ENCODE measurements around the gene GTF2E1.
"Not testable (repeated sequence)": the region's sequence is repeated elsewhere in the genome, so short reads cannot be mapped to it uniquely, and the experiment has no call there.

GTF2E1 gene

GRCh38 chr3:120756061-120756460 lies 13.5 kb downstream of the GTF2E1 start:
- DNase-seq, result no peak

DNA sequence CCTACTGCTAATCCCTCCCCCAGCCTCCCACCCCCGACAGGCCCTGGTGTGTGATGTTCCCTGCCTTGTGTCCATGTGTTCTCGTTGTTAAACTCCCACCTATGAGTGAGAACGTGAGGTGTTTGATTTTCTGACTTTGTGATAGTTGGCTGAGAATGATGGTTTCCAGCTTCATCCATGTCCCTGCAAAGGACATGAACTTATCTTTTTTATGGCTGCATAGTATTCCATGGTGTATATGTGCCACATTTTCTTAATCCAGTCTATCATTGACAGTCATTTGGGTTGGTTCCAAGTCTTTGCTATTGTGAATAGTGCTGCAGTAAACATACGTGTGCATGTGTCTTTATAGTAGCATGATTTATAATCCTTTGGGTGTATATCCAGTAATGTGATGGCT lies 16.0 kb downstream of the GTF2E1 start:
- not testable (repeated sequence) for DNase-seq

DNA sequence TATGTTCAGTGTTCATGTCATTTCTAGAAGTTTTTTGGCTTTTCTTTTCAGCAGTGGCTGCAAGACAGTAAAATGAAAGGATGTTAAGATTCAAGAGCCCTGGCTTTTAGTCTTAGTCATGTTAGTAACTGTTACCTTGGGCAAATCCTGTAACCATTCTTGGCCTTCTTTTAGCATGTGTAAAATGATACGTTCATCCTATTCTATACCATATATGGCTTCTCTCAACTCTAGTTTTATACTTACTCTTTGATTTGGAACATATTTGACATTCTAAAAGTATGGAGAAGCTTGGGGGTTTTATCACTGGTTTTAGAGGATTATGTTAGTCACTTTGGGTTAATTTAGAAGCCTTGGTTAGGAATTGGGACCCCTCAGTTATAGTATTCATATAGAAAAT lies 20.1 kb downstream of the GTF2E1 start:
- no peak for DNase-seq

GRCh38 chr3:120763601-120764000 lies 21.1 kb downstream of the GTF2E1 start:
- no peak for DNase-seq

DNA sequence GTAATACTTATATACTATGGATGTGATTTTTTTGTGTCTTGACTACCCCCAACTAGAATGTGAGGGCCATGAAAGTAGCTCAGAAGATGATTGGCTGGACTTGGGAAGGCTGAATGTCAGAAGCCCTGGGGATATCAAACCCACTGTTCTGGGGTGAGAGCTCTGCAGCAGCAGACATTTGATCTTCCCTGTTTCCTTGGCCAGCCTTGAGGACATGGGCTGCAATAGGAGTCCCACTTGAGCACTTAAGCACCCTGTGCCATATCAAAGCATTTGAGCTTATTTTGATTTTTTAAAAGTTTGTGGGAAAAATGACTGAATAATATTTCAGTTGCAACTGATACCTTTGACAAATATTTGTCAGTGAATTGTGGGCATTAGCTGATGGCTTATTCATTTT lies 21.7 kb downstream of the GTF2E1 start:
- no peak for DNase-seq

DNA sequence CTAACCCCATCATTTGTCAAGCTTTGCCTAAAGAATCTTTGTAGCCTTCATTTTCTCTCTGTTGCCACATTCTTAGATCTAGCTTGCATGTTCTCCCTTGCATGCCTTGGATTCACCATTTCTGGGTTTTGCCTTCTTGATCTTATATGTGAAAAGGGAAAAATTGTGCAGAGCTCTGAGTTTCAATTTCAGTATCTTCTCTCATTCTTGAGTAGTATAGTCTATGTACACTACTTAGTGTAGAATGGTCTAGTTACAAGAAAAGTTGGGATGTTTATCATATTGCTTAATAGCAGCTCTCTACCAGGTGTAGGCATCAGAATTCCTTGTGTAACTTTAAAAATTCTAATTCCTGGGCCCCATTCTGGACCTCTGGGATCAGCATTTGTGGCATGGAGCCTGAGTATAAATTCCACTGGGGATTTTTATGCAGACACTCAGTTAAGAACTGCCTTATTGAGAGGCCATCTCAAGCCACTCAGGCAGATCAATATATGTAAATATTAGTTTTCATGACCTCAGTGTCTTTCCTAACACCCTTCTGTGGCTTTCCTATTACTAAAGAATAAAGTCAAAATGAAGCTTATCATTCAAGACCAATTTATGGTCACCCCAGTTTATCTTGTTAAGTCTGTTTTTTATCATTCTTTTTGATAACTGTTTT lies 23.4 kb downstream of the GTF2E1 start:
- no peak for DNase-seq

- no peak for DNase-seq
Observed at GRCh38 chr3:120766576-120766975, 24.0 kb downstream of the GTF2E1 start.

GRCh38 chr3:120767106-120767505 lies 24.6 kb downstream of the GTF2E1 start:
- DNase-seq, result no peak

DNA sequence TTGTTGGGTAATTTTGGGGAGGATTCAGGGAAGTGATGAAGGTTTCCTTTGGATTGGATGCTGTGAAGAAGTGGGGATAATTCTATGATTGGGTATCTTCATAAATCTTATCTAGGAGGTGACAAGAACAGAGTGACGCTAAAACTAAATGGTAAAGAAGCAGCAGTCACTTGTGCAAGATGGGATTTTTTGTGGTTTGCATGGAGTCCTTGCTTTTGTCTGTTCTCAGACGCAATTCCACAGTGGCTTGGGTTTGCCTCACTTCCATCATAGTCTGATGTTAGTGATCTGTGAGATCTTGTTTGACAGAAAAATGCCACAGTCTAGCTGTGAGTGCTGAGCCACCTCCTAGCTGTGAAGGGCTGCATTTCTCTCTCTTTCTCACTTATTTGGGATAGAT lies 26.9 kb downstream of the GTF2E1 start:
- DNase-seq, result no peak

DNA sequence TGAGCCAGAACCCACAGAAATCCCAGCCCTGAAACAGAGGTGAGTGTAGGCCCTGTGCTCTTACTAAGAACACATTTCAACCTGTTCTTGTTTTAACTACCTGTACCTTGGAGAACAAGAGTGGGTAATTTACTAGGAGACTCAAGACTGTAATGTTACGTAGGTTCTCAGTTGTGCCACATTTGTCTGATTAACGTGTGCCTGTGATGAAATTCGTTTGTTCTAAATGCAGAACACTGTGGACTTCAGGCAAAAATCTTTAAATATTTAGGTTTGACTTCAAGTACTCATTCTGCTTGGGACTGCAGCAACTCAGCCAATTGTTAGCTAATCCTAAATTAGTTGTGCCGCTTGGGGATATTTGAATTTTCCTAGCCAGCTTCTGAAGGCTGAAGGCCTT lies 28.3 kb downstream of the GTF2E1 start:
- DNase-seq, result no peak

DNA sequence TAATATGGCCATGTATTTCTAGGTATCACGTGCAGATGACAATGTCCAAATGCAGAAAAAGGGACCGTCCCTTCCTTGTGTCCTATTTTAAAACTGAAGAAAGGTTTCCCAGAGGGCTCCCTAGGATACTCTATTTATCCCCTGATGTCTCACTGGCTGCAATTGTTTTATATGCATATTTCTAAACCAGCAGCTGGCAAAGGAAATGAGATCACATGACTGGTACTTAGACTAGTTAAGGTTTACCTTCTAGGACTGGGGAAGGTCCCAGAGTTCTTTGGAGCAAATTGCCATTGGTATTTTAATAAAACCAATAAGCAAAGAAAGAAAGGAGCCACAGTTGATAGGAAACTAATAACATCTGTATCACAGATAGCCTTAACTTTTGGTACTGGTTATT lies 29.5 kb downstream of the GTF2E1 start:
- no peak for DNase-seq

DNA sequence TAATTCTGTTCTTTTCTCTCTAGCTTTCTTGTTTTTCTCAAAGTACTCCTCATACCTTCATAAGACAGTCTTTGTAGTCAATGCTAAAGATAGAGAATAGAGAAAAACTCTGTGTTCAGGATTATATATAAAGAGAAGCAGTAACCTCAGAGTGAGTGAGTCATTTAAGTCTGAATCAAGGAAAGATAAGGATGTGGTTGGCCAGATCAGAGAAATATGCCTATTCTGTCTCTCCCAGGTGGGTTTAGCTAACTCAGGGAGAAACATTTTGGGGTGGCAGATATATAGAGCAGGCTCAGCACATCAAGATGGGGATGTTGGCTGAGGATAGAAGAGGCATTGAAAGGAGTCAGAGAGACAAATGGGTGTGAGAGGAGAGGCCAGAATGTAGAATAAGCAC lies 31.4 kb downstream of the GTF2E1 start:
- DNase-seq, result no peak

- no peak for DNase-seq
Observed at GRCh38 chr3:120775411-120775810, 32.9 kb downstream of the GTF2E1 start.

DNA sequence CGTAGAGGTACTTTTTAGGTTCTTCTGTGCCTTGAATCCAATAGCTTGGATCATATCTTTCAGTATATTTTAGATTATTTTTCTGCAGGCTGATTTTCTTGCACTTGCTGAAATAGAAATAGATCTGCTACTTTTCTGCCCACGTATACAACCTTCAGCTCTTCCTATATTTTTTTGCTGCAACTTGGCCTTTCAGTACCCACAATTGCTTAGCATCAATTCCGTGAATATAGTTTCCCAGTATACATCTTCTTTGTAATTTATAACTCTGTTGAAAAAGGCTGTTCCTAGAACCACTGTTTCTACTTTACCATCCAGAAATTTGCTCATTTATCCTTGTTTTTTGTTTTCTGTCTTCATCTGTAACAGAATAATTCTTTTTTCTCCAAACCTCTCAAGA lies 36.2 kb downstream of the GTF2E1 start:
- no peak for DNase-seq

DNA sequence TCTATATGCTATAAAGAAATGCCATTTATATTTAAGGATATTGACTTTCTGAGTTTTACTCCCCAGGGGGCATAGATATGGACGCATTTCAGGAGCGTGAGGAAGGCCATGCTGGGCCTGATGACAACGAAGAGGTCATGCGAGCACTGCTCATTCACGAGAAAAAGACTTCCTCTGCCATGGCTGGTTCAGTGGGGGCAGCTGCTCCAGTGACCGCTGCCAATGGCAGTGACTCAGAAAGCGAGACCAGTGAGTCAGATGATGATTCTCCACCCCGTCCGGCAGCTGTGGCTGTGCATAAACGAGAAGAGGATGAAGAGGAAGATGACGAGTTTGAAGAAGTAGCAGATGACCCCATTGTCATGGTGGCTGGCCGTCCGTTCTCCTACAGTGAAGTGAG lies 38.4 kb downstream of the GTF2E1 start:
- no peak for DNase-seq

- DNase-seq, result not testable (repeated sequence)
Observed at GRCh38 chr3:120785832-120786231, 43.3 kb downstream of the GTF2E1 start.

DNA sequence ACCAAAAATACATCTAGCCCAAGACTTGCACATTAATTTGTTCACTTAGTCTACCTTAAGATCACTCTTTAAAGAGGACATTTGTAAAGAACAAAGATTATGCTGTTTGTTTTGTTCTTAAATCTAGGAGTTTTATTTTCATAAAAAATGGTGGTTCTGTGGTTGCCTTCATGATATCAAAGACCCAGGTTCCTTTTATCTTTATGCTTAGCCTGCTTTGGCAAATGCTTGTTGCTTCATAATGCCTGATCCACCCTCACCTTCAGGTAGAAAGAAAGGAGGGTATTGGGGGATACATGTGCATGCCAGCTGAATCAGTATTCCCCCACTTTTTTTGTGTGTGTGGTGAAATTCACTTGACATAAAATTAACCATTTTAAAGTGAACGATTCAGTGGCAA lies 48.5 kb downstream of the GTF2E1 start:
- no peak for DNase-seq

DNA sequence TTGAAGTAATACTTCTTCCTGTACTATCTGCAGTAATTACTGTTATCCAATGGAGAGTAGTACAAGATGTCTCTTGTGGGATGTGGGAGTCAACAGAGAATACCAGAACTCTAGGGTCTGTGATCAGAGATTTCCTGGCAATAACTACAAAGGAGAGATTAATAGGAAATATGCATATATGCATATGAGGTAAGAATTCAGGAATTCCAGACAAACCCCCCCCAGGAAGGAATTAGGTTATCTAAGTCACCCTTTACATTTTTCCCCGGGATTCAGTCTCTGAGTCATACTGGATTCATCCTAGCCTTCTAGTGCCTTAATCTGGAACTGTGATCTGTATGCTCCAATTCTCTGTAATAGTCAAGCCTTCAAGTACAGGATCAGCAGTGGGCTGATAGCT lies 49.4 kb downstream of the GTF2E1 start:
- DNase-seq, result no peak

GRCh38 chr3:120793601-120794000 lies 51.1 kb downstream of the GTF2E1 start:
- no peak for DNase-seq

- DNase-seq, result peak; percentile 56
Observed at GRCh38 chr3:120795017-120795648, 52.6 kb downstream of the GTF2E1 start.

DNA sequence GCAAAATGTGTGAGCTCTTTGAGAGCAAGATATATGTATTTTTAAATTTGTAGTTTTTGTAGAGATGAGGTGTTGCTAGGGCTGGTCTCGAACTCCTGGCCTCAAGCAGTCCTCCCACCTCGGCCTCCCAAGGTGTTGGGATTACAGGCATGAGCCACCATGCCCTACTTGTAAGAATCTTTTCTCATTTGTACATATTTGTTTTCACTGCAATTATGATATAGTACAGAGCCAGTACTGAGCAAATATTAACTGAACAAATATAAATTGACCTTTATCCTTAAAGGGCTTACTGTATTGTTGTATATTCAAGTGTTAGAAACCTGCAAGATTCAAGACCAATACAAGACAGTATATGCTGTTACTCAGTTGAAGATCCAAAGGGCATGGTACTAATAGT lies 53.4 kb downstream of the GTF2E1 start:
- no peak for DNase-seq

DNA sequence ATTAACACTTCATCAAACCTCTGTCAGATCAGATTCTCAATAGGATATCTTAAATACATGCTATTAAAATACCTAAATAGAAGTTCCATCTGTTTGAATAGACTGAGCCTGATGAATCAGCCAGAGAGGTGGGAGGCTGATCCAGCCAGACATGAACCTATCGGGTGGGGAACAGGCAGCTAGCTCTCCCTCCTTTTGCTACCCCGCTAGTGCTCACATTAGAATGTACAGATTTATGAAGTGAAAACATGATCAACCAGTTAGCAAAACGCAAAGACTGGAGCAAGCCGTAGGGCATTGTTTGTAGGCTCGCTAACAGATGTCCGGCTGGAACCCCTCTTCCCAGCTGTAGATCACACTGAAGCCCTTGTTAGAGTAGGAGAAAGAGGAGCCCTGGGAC lies 54.4 kb downstream of the GTF2E1 start:
- no peak for DNase-seq

DNA sequence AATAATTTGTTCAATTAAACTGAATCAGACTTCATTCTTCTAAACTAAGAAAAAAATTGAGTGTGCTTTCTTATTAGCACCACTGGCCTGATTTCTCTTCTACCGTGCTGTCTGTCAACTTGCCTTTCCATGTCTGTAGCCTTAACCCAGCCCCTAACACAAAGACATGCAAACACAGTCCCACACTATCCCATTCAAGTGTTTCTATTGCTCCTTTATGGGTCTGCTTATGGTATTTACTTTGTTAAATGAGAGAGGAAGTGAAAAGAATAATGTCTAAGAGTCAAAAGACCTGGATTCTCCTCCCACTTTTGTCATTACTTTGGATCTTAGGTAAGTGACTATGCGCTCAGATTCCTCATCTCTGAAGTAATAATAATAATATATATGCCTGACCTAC lies 55.3 kb downstream of the GTF2E1 start:
- DNase-seq, result no peak

- no peak for DNase-seq
Observed at GRCh38 chr3:120798346-120798745, 55.8 kb downstream of the GTF2E1 start.

- DNase-seq, result no peak
Observed at GRCh38 chr3:120800625-120801024, 58.1 kb downstream of the GTF2E1 start.

All from NCI-H748 treated with DMSO at 0.1 percent for 48 hours (cell line).